ENCODE results near the gene DTD2. TPM values are rescaled to one million over a fixed set of nuclear protein-coding genes. Genes with fewer than 3 reads are reported as not detected.

Gene DTD2
- total and polyA plus RNA-seq, 2 donors from 2014 or later: 7.7 to 16.2 TPM

- Histone ChIP-seq H3K9ac (ENCODE audit: low read length in 3 of 3) (no peak overlapping the region), H3K9me3 (ENCODE audit: control insufficient read depth in 2 of 3, insufficient read depth in 1 of 3, low read length in 3 of 3) (no peaks in the 10 kb centered on the region), H3K36me3 (ENCODE audit: control insufficient read depth in 2 of 3, insufficient read depth in 3 of 3, low read length in 3 of 3) (no peaks in the 10 kb centered on the region), H3K4me3 (ENCODE audit: low read length in 3 of 3) (peak overlapping the region in 1 of 3 donors; percentile 13), H3K27ac (ENCODE audit: low read depth in 2 of 2, low read length in 2 of 2) (no peak overlapping the region), H3K4me1 (ENCODE audit: control insufficient read depth in 2 of 3, insufficient read depth in 2 of 3, low read depth in 1 of 3, low read length in 3 of 3) (peaks cover 2 to 11% (median 3%) of the 10 kb centered on the region in 3 donors), H3K27me3 (ENCODE audit: control insufficient read depth, insufficient read depth, low read length) (no peaks in the 10 kb centered on the region)
- intact Hi-C loops (cut with DNase I): no loop called here
- TF ChIP-seq CTCF (IDR thresholded peaks at IDR 0.05; ENCODE audit: borderline replicate concordance, extremely low read depth, insufficient read depth): no peak
- DNase-seq: no peak
- FAIRE-seq: no peak
Measured at GRCh38 chr14:31418440-31418839, 38.9 kb downstream of the DTD2 start.

GRCh38 chr14:31414190-31414833 lies 43.0 kb downstream of the DTD2 start:
- Histone ChIP-seq H3K4me1 (ENCODE audit: control insufficient read depth in 2 of 3, insufficient read depth in 2 of 3, low read depth in 1 of 3, low read length in 3 of 3) (peaks cover 2 to 16% (median 3%) of the 10 kb centered on the region in 3 donors), H3K9ac (ENCODE audit: low read length in 3 of 3) (no peak overlapping the region), H3K36me3 (ENCODE audit: control insufficient read depth in 2 of 3, insufficient read depth in 3 of 3, low read length in 3 of 3) (no peaks in the 10 kb centered on the region), H3K27me3 (ENCODE audit: control insufficient read depth, insufficient read depth, low read length) (no peaks in the 10 kb centered on the region), H3K9me3 (ENCODE audit: control insufficient read depth in 2 of 3, insufficient read depth in 1 of 3, low read length in 3 of 3) (no peaks in the 10 kb centered on the region), H3K4me3 (ENCODE audit: low read length in 3 of 3) (no peak overlapping the region), H3K27ac (ENCODE audit: low read depth in 2 of 2, low read length in 2 of 2) (no peak overlapping the region)
- DNase-seq (no peak), FAIRE-seq (no peak)
- no peak for TF ChIP-seq CTCF (IDR thresholded peaks at IDR 0.05; ENCODE audit: borderline replicate concordance, extremely low read depth, insufficient read depth)
- intact Hi-C loops (cut with DNase I): no loop called here

GRCh38 chr14:31411218-31411727 lies 46.0 kb downstream of the DTD2 start:
- DNase-seq (peak in 1 of 5 donors; percentile 15), FAIRE-seq (no peak)
- Histone ChIP-seq H3K36me3 (ENCODE audit: control insufficient read depth in 2 of 3, insufficient read depth in 3 of 3, low read length in 3 of 3) (no peaks in the 10 kb centered on the region), H3K4me1 (ENCODE audit: control insufficient read depth in 2 of 3, insufficient read depth in 2 of 3, low read depth in 1 of 3, low read length in 3 of 3) (peaks cover 0 to 5% (median 0%) of the 10 kb centered on the region in 3 donors), H3K9me3 (ENCODE audit: control insufficient read depth in 2 of 3, insufficient read depth in 1 of 3, low read length in 3 of 3) (no peaks in the 10 kb centered on the region), H3K27ac (ENCODE audit: low read depth in 2 of 2, low read length in 2 of 2) (no peak overlapping the region), H3K27me3 (ENCODE audit: control insufficient read depth, insufficient read depth, low read length) (no peaks in the 10 kb centered on the region), H3K9ac (ENCODE audit: low read length in 3 of 3) (no peak overlapping the region), H3K4me3 (ENCODE audit: low read length in 3 of 3) (no peak overlapping the region)
- intact Hi-C loops (cut with DNase I): no loop called here
- TF ChIP-seq CTCF (IDR thresholded peaks at IDR 0.05; ENCODE audit: borderline replicate concordance, extremely low read depth, insufficient read depth): no peak
